ENCODE results near the gene CORO6. TPM values are rescaled to one million over a fixed set of nuclear protein-coding genes. Genes with fewer than 3 reads are reported as not detected.
A peak's percentile ranks its signal among the peaks of the same experiment; 100 is the strongest.

CORO6 gene
- total and polyA plus RNA-seq, 2 of the 13 experiments (the other 11 are each of a cell fraction or from before 2014, with no cell fraction given): 0.42 to 0.82 TPM

DNA sequence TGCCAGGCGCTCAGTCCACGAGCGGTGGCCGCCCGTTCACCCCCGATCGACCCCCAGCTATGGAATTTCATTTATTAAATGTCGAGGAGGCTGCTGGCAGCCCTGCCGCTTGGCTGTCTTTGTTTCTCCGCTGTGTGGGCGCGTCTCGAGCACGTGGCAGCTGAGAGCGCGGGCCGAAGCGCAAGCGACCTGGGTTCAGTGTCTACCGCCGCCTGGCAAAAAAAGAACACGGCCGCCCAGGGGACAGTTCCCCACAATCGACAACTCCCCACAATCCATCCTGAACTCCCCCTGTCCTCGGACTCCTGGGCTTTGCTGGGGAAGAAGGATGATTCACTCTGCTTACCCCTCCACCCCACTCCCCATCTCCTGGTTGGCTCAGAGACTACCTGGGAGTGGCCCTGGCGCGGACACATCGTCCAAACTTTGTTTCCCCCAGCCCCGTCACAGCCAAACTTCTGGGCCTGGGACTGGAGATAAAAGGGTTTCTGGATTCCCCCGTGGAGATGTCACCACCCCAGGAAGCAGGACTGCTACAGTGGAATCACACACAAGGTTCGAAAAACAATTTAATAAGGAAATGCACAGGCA, 31.5 kb downstream of the CORO6 start (continued):
- TF ChIP-seq, protein P1, sequence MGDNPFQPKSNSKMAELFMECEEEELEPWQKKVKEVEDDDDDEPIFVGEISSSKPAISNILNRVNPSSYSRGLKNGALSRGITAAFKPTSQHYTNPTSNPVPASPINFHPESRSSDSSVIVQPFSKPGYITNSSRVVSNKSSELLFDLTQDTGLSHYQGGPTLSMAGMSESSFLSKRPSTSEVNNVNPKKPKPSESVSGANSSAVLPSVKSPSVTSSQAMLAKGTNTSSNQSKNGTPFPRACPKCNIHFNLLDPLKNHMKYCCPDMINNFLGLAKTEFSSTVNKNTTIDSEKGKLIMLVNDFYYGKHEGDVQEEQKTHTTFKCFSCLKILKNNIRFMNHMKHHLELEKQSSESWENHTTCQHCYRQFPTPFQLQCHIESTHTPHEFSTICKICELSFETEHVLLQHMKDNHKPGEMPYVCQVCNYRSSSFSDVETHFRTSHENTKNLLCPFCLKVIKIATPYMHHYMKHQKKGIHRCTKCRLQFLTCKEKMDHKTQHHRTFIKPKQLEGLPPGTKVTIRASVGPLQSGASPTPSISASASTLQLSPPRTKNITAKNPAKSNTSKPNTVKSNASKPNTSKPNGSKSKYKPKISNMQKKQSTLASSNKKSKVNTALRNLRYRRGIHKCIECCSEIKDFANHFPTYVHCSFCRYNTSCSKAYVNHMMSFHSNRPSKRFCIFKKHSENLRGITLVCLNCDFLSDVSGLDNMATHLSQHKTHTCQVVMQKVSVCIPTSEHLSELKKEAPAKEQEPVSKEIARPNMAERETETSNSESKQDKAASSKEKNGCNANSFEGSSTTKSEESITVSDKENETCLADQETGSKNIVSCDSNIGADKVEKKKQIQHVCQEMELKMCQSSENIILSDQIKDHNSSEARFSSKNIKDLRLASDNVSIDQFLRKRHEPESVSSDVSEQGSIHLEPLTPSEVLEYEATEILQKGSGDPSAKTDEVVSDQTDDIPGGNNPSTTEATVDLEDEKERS (CRISPR knock-in tag; IDR thresholded peaks at IDR 0.05): 0 out of 2 replicates have a peak, but pooled peaks have one; percentile 24
- TF ChIP-seq MTA3 (CRISPR knock-in tag; IDR thresholded peaks at IDR 0.05): no peak
- no peak for TF ChIP-seq MAFG (CRISPR knock-in tag; IDR thresholded peaks at IDR 0.05)
- no peak for TF ChIP-seq TCF7L2 (IDR thresholded peaks at IDR 0.05; ENCODE audit: low read depth, low read length)
- 0 out of 2 replicates have a peak, but pooled peaks have one; percentile 19 for TF ChIP-seq MTF2 (CRISPR knock-in tag; IDR thresholded peaks at IDR 0.05; ENCODE audit: borderline replicate concordance)
- TF ChIP-seq, protein P2, sequence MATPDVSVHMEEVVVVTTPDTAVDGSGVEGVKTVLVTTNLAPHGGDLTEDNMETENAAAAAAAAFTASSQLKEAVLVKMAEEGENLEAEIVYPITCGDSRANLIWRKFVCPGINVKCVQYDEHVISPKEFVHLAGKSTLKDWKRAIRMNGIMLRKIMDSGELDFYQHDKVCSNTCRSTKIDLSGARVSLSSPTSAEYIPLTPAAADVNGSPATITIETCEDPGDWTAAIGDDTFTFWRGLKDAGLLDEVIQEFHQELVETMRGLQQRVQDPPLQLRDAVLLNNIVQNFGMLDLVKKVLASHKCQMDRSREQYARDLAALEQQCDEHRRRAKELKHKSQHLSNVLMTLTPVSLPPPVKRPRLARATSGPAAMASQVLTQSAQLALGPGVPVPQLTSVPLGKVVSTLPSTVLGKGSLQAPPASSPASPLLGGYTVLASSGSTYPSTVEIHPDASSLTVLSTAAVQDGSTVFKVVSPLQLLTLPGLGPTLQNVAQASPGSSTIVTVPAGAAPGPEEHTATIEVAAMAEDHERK (CRISPR knock-in tag; IDR thresholded peaks at IDR 0.05; ENCODE audit: low read depth): no peak
- TF ChIP-seq, protein P3, sequence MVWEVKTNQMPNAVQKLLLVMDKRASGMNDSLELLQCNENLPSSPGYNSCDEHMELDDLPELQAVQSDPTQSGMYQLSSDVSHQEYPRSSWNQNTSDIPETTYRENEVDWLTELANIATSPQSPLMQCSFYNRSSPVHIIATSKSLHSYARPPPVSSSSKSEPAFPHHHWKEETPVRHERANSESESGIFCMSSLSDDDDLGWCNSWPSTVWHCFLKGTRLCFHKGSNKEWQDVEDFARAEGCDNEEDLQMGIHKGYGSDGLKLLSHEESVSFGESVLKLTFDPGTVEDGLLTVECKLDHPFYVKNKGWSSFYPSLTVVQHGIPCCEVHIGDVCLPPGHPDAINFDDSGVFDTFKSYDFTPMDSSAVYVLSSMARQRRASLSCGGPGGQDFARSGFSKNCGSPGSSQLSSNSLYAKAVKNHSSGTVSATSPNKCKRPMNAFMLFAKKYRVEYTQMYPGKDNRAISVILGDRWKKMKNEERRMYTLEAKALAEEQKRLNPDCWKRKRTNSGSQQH (CRISPR knock-in tag; IDR thresholded peaks at IDR 0.05; ENCODE audit: low read depth): peak; percentile 22; the same call in 1 of the 2 replicates
- 0 out of 2 replicates have a peak, but pooled peaks have one; percentile 33 for TF ChIP-seq PAX8 (CRISPR knock-in tag; IDR thresholded peaks at IDR 0.05; ENCODE audit: borderline replicate concordance)
- TF ChIP-seq, protein P4, sequence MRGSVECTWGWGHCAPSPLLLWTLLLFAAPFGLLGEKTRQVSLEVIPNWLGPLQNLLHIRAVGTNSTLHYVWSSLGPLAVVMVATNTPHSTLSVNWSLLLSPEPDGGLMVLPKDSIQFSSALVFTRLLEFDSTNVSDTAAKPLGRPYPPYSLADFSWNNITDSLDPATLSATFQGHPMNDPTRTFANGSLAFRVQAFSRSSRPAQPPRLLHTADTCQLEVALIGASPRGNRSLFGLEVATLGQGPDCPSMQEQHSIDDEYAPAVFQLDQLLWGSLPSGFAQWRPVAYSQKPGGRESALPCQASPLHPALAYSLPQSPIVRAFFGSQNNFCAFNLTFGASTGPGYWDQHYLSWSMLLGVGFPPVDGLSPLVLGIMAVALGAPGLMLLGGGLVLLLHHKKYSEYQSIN (CRISPR knock-in tag; IDR thresholded peaks at IDR 0.05; ENCODE audit: borderline replicate concordance): no peak
- TF ChIP-seq SRSF9 (IDR thresholded peaks at IDR 0.05; ENCODE audit: borderline replicate concordance, insufficient read depth, low read depth, low read length, poor library complexity, severe bottlenecking): no peak
- TF ChIP-seq, protein P5, sequence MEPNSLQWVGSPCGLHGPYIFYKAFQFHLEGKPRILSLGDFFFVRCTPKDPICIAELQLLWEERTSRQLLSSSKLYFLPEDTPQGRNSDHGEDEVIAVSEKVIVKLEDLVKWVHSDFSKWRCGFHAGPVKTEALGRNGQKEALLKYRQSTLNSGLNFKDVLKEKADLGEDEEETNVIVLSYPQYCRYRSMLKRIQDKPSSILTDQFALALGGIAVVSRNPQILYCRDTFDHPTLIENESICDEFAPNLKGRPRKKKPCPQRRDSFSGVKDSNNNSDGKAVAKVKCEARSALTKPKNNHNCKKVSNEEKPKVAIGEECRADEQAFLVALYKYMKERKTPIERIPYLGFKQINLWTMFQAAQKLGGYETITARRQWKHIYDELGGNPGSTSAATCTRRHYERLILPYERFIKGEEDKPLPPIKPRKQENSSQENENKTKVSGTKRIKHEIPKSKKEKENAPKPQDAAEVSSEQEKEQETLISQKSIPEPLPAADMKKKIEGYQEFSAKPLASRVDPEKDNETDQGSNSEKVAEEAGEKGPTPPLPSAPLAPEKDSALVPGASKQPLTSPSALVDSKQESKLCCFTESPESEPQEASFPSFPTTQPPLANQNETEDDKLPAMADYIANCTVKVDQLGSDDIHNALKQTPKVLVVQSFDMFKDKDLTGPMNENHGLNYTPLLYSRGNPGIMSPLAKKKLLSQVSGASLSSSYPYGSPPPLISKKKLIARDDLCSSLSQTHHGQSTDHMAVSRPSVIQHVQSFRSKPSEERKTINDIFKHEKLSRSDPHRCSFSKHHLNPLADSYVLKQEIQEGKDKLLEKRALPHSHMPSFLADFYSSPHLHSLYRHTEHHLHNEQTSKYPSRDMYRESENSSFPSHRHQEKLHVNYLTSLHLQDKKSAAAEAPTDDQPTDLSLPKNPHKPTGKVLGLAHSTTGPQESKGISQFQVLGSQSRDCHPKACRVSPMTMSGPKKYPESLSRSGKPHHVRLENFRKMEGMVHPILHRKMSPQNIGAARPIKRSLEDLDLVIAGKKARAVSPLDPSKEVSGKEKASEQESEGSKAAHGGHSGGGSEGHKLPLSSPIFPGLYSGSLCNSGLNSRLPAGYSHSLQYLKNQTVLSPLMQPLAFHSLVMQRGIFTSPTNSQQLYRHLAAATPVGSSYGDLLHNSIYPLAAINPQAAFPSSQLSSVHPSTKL (CRISPR knock-in tag; IDR thresholded peaks at IDR 0.05): 0 out of 2 replicates have a peak, but pooled peaks have one; percentile 13
- no peak for TF ChIP-seq THRA (CRISPR knock-in tag; IDR thresholded peaks at IDR 0.05; ENCODE audit: borderline replicate concordance)
